Right lobe of liver (tissue), 4 donors: Measurements from ENCODE around the gene NSRP1.

Experiments
- POLR2A ChIP-seq: fragments of 450-650 bp; IDR thresholded peaks from one replicate; pipeline ENCODE4 v1.6.1; 2017; ENCODE audit warnings: antibody characterized with exemption, mild to moderate bottlenecking
- TF ChIP-seq, protein P1 (sequence below), 4 donors: fragments of 200-600 bp in 3 of 4; fragments of 450-650 bp in 1 of 4; IDR thresholded peaks; one replicate each; pipeline versions ENCODE4 v1.5.1 to v1.8.0; 2016 to 2022; ENCODE audit warnings: antibody characterized with exemption in 4 of 4, mild to moderate bottlenecking in 2 of 4
- donor health status: DM: no; HTN: no; CAD: no.
- donor health status: DM: no; HTN: no; CAD: no.
- donor health status: DM: no; HTN: yes; CAD: no.

DNA sequence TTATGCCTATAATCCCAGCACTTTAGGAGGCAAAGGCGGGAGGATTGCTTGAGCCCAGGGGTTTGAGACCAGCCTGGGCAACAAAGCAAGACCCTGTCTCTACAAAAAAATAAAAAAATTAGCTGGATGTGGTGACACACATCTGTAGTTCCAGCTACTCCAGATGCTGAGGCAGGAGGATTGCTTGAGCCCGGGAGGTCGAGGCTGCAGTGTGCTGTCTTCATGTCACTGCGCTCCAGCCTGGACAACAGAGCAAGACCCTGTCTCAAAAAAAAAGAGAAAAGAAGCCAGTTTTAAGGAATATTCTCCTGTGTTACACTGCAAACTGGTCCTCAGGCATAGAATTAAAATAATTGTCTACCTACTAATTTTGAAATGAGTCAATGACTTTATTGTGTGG, 47.9 kb downstream of the NSRP1 start:
- TF ChIP-seq, protein P1, sequence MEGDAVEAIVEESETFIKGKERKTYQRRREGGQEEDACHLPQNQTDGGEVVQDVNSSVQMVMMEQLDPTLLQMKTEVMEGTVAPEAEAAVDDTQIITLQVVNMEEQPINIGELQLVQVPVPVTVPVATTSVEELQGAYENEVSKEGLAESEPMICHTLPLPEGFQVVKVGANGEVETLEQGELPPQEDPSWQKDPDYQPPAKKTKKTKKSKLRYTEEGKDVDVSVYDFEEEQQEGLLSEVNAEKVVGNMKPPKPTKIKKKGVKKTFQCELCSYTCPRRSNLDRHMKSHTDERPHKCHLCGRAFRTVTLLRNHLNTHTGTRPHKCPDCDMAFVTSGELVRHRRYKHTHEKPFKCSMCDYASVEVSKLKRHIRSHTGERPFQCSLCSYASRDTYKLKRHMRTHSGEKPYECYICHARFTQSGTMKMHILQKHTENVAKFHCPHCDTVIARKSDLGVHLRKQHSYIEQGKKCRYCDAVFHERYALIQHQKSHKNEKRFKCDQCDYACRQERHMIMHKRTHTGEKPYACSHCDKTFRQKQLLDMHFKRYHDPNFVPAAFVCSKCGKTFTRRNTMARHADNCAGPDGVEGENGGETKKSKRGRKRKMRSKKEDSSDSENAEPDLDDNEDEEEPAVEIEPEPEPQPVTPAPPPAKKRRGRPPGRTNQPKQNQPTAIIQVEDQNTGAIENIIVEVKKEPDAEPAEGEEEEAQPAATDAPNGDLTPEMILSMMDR (IDR thresholded peaks at IDR 0.05), result no peak
- no peak for TF ChIP-seq POLR2A
